ENCODE measurements around the gene TMEM213.

GRCh38 chr7:138854115-138854645 is 56.4 kb downstream of the TMEM213 start:
- TF ChIP-seq CTCF (IDR thresholded peaks at IDR 0.05) (no peak), POLR2A (IDR thresholded peaks at IDR 0.05) (no peak)
